Calu3 (cell line): Measurements from ENCODE around the gene BCAS3. TPM values are rescaled to one million over a fixed set of nuclear protein-coding genes. Genes with fewer than 3 reads are reported as not detected.

Experiments
- BruUV-seq: library from RNA; stranded (reverse); fragments of 400-500 nt; replicated peaks from 2 replicates; lab custom pipeline; 2021; lab: Mats Ljungman, UMichigan
- CTCF ChIA-PET: fragments of 300-600 bp; sonication (Branson Sonifier 250); formaldehyde crosslinking; loops from one replicate; lab custom pipeline; 2022; ENCODE audit warnings: antibody characterized with exemption; lab: Charles Lee
- DNase-seq: peaks from one replicate; pipeline ENCODE4 v3.0.0; 2022
- H3K27ac Mint-ChIP-seq: one replicate; pipeline ENCODE4 v1.8.0; 2022; ENCODE audit warnings: mixed read lengths; ENCODE audit not compliant: unreplicated experiment
- H3K27me3 Mint-ChIP-seq: one replicate; pipeline ENCODE4 v1.8.0; 2022; ENCODE audit warnings: mixed read lengths; ENCODE audit not compliant: unreplicated experiment
- H3K36me3 Mint-ChIP-seq: one replicate; pipeline ENCODE4 v1.8.0; 2022; ENCODE audit warnings: mild to moderate bottlenecking, moderate library complexity, mixed read lengths; ENCODE audit not compliant: insufficient read depth, unreplicated experiment
- H3K4me1 Mint-ChIP-seq: one replicate; pipeline ENCODE4 v1.8.0; 2022; ENCODE audit warnings: mild to moderate bottlenecking, low read depth, mixed read lengths; ENCODE audit not compliant: unreplicated experiment
- H3K4me3 Mint-ChIP-seq: one replicate; pipeline ENCODE4 v1.8.0; 2022; ENCODE audit warnings: mild to moderate bottlenecking, low read depth, moderate library complexity, mixed read lengths; ENCODE audit not compliant: unreplicated experiment
- H3K9me3 Mint-ChIP-seq: one replicate; pipeline ENCODE4 v1.8.0; 2022; ENCODE audit warnings: low read depth, mixed read lengths; ENCODE audit not compliant: unreplicated experiment
- intact Hi-C: fragments of 100-400 bp; cut with micrococcal nuclease; formaldehyde crosslinking; loops from one replicate; pipeline ENCODE4 v1.10.0; 2022; ENCODE audit not compliant: unreplicated experiment
- total RNA-seq: library from RNA; stranded (reverse); gene quantifications from 2 replicates; pipeline ENCODE4 v1.2.3, GENCODE V29; 2022
- TF ChIP-seq, protein P1 (sequence below): fragments of 200-600 bp; IDR thresholded peaks from one replicate; pipeline ENCODE4 v1.8.0; 2022; ENCODE audit warnings: antibody characterized with exemption; ENCODE audit not compliant: unreplicated experiment

The BCAS3 gene
- total RNA-seq, 1 experiment from 2014 or later = 10.9 TPM

DNA sequence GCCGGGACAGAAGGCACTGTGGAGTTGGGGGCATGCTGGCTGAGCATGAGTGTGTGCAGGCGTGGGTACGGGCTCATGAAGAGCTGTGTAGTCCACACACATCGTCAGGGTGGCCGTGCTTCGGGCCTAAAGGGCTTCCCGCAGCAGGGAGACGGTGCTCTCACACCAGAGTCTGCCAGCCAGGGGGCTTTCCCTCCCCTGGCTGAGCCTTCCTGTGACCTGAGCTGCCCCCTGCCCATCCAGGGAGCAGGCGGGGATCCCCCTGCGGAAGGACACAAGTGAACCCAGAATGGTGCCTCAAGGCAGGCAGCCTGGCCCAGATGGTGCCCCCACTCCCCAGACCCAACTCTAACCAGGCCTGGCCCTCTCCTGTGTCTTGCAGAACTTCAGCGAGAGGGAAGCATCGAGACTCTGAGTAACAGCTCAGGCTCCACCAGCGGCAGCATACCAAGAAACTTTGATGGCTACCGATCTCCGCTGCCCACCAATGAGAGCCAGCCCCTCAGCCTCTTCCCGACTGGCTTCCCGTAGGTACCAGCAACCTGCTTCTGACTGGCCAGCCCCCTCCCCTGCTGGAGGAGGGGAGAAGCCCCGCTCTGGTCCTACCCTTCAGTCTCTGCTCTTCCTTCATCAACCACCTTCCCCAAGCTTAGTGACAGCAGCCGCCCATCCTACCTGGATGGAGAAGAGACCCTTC lies 714.1 kb downstream of the BCAS3 start:
- DNase-seq = no peak
- no TSS peak for BruUV-seq
- H3K36me3 Mint-ChIP-seq = no peaks in the 10 kb centered on the region
- H3K4me3 Mint-ChIP-seq = no peak overlapping the region
- TF ChIP-seq, protein P1, sequence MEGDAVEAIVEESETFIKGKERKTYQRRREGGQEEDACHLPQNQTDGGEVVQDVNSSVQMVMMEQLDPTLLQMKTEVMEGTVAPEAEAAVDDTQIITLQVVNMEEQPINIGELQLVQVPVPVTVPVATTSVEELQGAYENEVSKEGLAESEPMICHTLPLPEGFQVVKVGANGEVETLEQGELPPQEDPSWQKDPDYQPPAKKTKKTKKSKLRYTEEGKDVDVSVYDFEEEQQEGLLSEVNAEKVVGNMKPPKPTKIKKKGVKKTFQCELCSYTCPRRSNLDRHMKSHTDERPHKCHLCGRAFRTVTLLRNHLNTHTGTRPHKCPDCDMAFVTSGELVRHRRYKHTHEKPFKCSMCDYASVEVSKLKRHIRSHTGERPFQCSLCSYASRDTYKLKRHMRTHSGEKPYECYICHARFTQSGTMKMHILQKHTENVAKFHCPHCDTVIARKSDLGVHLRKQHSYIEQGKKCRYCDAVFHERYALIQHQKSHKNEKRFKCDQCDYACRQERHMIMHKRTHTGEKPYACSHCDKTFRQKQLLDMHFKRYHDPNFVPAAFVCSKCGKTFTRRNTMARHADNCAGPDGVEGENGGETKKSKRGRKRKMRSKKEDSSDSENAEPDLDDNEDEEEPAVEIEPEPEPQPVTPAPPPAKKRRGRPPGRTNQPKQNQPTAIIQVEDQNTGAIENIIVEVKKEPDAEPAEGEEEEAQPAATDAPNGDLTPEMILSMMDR = no peak
- H3K9me3 Mint-ChIP-seq = no peaks in the 10 kb centered on the region
- intact Hi-C loops = loop anchor here (5.0 to 10.0 kb wide), 2 partner anchors 389 to 667 kb away; no protein-coding TSS in a partner anchor
- H3K27ac Mint-ChIP-seq = no peak overlapping the region
- no peaks in the 10 kb centered on the region for H3K4me1 Mint-ChIP-seq
- CTCF ChIA-PET = interaction anchor here (0.5 kb wide), 1 partner anchor 1192 kb away, joined by 3 read pairs; no protein-coding TSS in a partner anchor
- H3K27me3 Mint-ChIP-seq = peaks cover 29% of the 10 kb centered on the region

GRCh38 chr17:61392679-61393078 lies 715.0 kb downstream of the BCAS3 start:
- H3K27ac Mint-ChIP-seq = no peak overlapping the region
- H3K4me3 Mint-ChIP-seq = no peak overlapping the region
- H3K4me1 Mint-ChIP-seq = no peaks in the 10 kb centered on the region
- no peak for DNase-seq
- peaks cover 29% of the 10 kb centered on the region for H3K27me3 Mint-ChIP-seq
- BruUV-seq = no TSS peak
- H3K36me3 Mint-ChIP-seq = no peaks in the 10 kb centered on the region
- H3K9me3 Mint-ChIP-seq = no peaks in the 10 kb centered on the region
- TF ChIP-seq, protein P1 = no peak
- intact Hi-C loops = loop anchor here (5.0 to 10.0 kb wide), 2 partner anchors 390 to 668 kb away; no protein-coding TSS in a partner anchor
- CTCF ChIA-PET = no interaction called here

DNA sequence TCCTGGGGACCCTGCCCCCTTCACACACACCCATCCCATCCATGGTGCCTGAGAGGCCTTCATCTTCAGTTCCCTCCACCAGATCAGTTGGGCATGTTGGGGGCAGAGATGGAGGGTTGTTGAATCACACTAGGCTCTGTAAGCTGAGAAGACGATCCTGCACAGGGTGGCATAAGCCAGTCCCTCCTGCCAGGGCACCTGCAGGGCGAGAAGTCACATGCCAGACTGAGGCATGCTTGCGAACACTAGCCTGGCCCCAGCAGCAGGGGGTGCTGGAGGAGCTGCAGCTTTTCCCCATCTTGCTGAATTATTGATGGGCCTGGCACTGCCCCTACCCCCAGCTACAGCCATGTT lies 715.9 kb downstream of the BCAS3 start:
- Mint-ChIP-seq H3K36me3 (peaks cover 3% of the 10 kb centered on the region), H3K27ac (no peak overlapping the region), H3K4me1 (no peaks in the 10 kb centered on the region), H3K4me3 (no peak overlapping the region), H3K9me3 (no peaks in the 10 kb centered on the region), H3K27me3 (peaks cover 35% of the 10 kb centered on the region)
- intact Hi-C loops = loop anchor here (5.0 to 10.0 kb wide), 2 partner anchors 391 to 669 kb away; no protein-coding TSS in a partner anchor
- BruUV-seq = no TSS peak
- TF ChIP-seq, protein P1 = no peak
- peak; percentile 41 for DNase-seq
- CTCF ChIA-PET = interaction anchor here (0.6 kb wide), 1 partner anchor 69 kb away, joined by 3 read pairs; no protein-coding TSS in a partner anchor

DNA sequence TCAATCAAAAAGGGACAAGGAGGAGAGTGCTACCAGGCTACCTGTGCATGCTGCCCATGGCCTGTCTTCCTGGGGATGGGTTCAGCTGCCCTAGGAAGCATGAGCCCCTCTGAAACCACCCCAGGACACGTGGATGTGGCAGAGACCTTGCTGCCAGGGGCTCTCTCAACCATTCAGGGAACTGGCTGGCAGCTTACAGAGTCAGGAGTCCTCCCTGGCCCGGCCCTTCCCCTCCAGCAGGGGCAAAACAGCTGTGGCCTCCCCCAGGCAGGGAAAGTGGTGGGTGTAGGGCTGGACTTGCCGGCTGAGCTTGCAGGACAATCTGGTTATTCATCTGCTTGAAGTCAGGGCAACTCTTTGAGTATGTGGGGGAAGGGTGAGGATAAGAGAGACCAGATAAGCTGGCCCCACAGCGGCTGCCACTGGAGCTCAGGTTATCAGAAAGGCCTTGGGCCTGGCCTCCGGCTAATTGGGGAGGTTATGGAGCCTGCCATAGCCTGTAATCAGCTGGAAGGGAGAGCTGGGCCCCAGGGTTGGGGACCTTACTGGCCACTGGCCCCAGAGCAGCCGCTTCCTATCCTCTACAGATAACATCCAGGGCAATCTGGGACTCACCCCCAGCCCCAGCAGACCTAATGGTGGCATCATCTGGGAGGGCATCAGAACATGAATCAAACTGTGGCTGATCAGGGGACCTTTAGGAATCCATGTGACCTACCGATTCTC lies 716.4 kb downstream of the BCAS3 start:
- H3K27ac Mint-ChIP-seq = no peak overlapping the region
- H3K9me3 Mint-ChIP-seq = no peaks in the 10 kb centered on the region
- intact Hi-C loops = loop anchor here (5.0 to 10.0 kb wide), 2 partner anchors 392 to 669 kb away; no protein-coding TSS in a partner anchor
- H3K27me3 Mint-ChIP-seq = peaks cover 35% of the 10 kb centered on the region
- DNase-seq = no peak
- BruUV-seq = no TSS peak
- TF ChIP-seq, protein P1 = no peak
- H3K4me1 Mint-ChIP-seq = no peaks in the 10 kb centered on the region
- H3K4me3 Mint-ChIP-seq = no peak overlapping the region
- CTCF ChIA-PET = interaction anchor here (0.6 to 0.7 kb wide), 2 partner anchors 70 to 157 kb away, joined by 3 read pairs; no protein-coding TSS in a partner anchor
- peaks cover 6% of the 10 kb centered on the region for H3K36me3 Mint-ChIP-seq
